ENCODE results near the gene BICC1.

BICC1 gene

GRCh38 chr10:58515291-58515941 is 2.7 kb downstream of the BICC1 start:
- DNase-seq: no peak

GRCh38 chr10:58516119-58516518 is 3.4 kb downstream of the BICC1 start:
- DNase-seq: no peak

GRCh38 chr10:58516671-58517070 is 4.0 kb downstream of the BICC1 start:
- no peak for DNase-seq

GRCh38 chr10:58517081-58517480 is 4.4 kb downstream of the BICC1 start:
- no peak for DNase-seq

GRCh38 chr10:58517491-58518355 is 5.1 kb downstream of the BICC1 start:
- no peak for DNase-seq

GRCh38 chr10:58518775-58519174 is 6.1 kb downstream of the BICC1 start:
- DNase-seq: no peak

- no peak for DNase-seq
Measured at GRCh38 chr10:58529077-58529728, 16.5 kb downstream of the BICC1 start.

GRCh38 chr10:58531084-58531695 is 18.5 kb downstream of the BICC1 start:
- DNase-seq: peak in 29 of 56 donors; percentile 1 to 57 (median 16)

- no peak for DNase-seq
Measured at GRCh38 chr10:58535311-58535710, 22.6 kb downstream of the BICC1 start.

GRCh38 chr10:58543141-58543540 is 30.5 kb downstream of the BICC1 start:
- no peak for DNase-seq

GRCh38 chr10:58544135-58544534 is 31.5 kb downstream of the BICC1 start:
- no peak for DNase-seq

- no peak for DNase-seq
Measured at GRCh38 chr10:58545427-58545826, 32.8 kb downstream of the BICC1 start.

- DNase-seq: no peak
Measured at GRCh38 chr10:58546137-58546536, 33.5 kb downstream of the BICC1 start.

- DNase-seq: no peak
Measured at GRCh38 chr10:58546722-58547445, 34.2 kb downstream of the BICC1 start.

GRCh38 chr10:58547963-58548362 is 35.3 kb downstream of the BICC1 start:
- DNase-seq: no peak

- DNase-seq: no peak
Measured at GRCh38 chr10:58554316-58554715, 41.6 kb downstream of the BICC1 start.

- no peak for DNase-seq
Measured at GRCh38 chr10:58555170-58555929, 42.7 kb downstream of the BICC1 start.

GRCh38 chr10:58555930-58556311 is 43.2 kb downstream of the BICC1 start:
- no peak for DNase-seq

GRCh38 chr10:58556516-58557165 is 44.0 kb downstream of the BICC1 start:
- no peak for DNase-seq

- no peak for DNase-seq
Measured at GRCh38 chr10:58557714-58558113, 45.0 kb downstream of the BICC1 start.

All from nucleus accumbens (tissue), 56 donors.